ENCODE data around the gene SMG6.

- TF ChIP-seq CTCF (IDR thresholded peaks at IDR 0.05) (no peak), POLR2A (IDR thresholded peaks at IDR 0.05) (no peak)
Observed at GRCh38 chr17:2060681-2061440, 242.7 kb downstream of the SMG6 start.

Data from heart left ventricle (tissue), 13 donors.